H54 (cell line): ENCODE data around the gene CALY.
"Not testable (repeated sequence)": the region's sequence is repeated elsewhere in the genome, so short reads cannot be mapped to it uniquely, and the experiment has no call there.

ENCODE experiments used
- DNase-seq: peaks from one replicate; pipeline ENCODE4 v3.0.0; 2011; ENCODE audit warnings: low spot score, mixed read lengths; ENCODE audit not compliant: insufficient read length
- FAIRE-seq: peaks from 3 replicates; lab custom pipeline; 2011; peaks lifted over from hg19 to GRCh38; lab: Jason Lieb, UNC
- POLR2A ChIP-seq: IDR thresholded peaks from 2 replicates; pipeline ENCODE4 v1.6.1; 2011; ENCODE audit warnings: low read depth, mild to moderate bottlenecking, low read length

The CALY gene

DNA sequence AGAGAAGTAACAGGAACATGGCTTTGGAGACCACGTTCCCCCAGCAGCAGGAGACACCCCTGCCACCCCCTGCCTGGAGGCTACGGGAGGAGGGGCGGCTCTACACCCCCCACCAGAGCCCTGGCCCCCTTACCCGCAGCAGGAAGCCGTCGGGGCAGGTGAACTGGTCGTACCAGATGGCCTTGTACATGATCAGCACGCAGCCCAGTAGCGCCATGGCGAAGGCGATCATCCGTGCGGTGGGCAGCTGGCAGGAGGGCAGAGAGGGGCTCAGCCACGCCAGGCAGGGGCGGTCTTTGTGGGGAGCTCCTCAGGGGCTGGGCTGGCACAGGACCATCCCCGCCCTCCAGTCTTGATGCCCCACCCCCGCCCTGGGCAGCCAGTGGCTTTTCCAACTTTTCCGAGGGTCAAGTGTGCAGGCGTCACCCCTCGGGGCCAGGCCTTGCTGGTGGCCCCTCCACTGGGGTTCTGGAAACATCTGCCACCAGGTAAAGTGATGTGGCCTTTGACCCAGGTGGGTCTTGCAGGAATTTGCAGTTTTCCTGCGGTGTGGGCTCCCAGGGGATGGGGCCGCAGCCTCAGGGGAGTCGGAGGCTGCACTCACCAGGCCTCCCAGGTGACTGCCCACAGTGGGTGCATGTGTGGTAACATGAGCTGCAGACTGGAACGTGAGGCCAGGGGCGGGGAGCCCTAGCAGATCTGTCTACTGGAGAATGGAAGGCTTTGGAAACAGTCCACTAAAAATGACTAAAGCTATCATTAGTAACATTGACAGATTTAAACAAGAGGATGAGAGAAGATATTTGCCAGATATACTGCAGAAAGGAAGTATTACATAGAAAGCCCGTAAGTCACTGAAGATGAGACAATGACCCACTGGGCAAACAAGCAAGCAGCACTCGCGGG is 9.7 kb downstream of the CALY start:
- DNase-seq (peak; percentile 71), FAIRE-seq (no peak)
- TF ChIP-seq POLR2A, result no peak

GRCh38 chr10:133326223-133326551 is 10.5 kb downstream of the CALY start:
- DNase-seq, result no peak
- no peak for FAIRE-seq
- TF ChIP-seq POLR2A, result no peak

- TF ChIP-seq POLR2A, result no peak
- FAIRE-seq (no peak), DNase-seq (no peak)
Observed at GRCh38 chr10:133325440-133326222, 11.1 kb downstream of the CALY start.

DNA sequence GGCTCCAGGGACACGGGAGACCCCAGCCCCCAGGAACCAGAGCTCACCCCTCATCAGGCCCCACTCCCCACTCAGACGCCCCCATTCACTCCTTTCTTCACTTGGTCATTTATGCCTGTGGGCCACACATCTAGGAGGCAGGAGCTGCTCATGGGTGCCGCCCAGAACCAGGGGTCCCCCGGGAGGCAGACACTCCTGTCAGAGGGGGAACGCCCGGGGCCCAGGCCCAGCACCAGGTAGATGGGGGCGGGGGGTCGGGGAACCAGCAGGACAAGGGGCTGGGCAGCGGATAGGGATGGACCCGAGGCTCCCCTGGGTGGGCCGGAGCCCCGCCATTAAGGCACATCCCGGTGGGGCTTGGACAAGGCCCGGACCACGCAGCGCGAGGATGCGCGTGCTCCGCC is 11.8 kb downstream of the CALY start:
- no peak for FAIRE-seq
- no peak for TF ChIP-seq POLR2A
- no peak for DNase-seq

DNA sequence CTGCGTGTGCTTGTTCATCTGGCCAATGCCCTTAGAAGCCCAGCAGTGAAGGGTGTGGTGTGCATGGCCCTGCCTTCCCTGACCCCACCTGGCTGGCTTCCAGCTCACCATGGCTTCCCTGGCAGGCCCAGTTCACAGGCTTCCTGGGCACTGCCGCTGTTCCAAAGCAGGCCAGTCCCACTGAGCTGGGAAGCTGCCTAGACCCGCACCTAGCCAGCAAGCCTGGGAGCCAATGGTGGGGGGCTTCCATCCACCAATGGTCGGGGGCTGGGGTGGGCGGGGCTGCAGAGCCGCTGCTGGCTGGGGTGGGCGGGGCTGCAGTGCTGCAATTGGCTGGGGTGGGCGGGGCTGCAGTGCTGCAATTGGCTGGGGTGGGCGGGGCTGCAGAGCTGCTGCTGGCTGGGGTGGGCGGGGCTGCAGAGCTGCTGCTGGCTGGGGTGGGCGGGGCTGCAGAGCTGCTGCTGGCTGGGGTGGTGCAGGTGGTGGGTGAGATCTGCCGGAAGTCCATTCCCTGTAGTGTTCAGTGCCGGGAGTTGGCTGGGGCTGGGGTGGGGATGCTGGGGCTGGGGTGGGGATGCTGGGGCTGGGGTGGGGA is 12.4 kb downstream of the CALY start:
- no peak for TF ChIP-seq POLR2A
- peak; percentile 90 for DNase-seq
- FAIRE-seq, result no peak

DNA sequence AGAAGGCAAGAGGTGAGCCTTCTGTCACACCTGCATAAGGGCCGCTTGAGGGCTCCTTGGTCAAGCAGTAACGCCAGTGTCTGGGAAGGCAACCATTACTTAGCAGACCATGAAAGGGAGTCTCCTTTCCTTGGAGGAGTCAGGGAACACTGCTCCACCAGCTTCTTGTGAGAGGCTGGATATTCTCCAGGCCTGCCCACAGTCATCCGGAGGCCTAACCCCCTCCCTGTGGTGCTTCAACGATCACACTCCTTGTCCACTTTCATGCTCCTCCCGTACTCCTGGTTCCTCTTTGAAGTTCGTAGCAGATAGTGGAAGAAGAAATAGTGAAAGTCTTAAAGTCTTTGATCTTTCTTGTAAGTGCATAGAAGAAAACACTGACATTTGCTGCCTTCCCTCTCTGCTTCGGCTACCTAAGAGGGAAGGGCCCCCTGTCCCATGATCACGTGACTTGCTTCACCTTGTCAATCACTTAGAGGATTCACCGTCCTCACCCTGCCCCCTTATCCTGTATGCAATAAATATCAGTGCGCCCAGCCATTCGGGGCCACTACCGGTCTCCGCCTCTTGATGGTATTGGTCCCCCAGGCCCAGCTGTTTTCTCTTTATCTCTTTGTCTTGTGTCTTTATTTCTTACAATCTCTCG is 14.5 kb downstream of the CALY start:
- not testable (repeated sequence) for DNase-seq, FAIRE-seq

GRCh38 chr10:133320852-133321422 is 15.8 kb downstream of the CALY start:
- DNase-seq, FAIRE-seq: not testable (repeated sequence)

DNA sequence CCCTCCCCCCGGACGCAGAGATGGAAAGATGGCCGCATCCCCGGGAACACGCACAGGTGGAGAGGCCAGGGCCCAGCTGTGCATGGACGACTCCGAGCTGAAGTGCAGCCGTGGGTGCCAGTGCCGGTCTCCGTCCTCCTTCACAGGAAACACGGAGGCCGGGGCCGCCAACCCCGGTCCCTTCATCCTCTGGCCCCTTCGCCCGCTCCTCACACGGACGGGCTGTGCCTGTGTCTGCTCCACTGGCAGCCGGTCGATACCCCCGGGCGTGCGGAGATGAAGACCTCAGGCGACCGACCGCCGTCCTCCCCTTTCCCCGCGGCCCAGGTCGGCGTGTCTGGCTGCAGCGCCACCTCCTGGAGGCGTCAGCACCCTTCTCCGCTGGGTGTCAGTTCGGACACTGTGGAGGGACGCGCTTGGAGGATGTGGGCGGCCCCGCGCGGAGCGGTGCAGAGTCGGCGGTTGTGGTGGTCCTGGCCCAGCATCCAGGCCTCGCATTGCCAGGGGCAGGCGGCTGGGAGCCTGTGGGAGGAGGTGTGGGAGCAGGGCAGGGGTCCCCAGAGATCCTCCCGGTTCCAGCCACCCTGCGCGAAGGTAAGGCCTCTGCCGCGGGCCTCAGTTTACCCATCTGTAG is 18.1 kb downstream of the CALY start:
- DNase-seq (peak; percentile 52), FAIRE-seq (no peak)
- TF ChIP-seq POLR2A, result no peak

DNA sequence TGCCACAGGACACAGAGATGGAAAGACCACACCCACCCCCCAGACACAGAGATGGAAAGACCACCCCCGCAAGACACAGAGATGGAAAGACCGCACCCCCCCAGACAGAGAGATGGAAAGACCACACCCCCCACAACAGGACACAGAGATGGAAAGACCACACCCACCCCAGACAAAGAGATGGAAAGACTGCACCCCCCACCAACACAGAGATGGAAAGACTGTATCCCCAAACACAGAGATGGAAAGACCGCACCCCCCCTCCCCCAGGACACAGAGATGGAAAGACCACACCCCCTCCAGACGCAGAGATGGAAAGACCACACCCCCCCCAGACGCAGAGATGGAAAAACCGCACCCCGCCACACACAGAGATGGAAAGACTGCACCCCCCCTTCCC is 20.0 kb downstream of the CALY start:
- DNase-seq, result no peak
- no peak for FAIRE-seq
- no peak for TF ChIP-seq POLR2A

DNA sequence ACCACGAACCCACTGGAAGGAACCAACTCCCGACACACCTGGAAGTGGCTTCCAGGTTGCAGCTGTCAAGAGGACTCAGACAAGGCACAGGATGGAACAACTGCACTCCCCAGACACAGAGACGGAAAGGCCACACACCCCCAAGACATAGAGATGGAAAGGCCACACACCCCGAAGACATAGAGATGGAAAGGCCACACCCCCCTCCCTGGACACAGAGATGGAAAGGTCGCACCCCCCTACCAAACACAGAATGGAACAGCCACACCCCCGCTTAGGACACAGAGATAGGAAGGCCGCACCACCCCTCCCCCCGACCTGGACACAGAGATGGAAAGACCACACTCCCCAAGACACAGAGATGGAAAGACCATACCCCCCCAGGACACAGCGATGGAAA is 20.4 kb downstream of the CALY start:
- TF ChIP-seq POLR2A, result no peak
- no peak for DNase-seq
- FAIRE-seq, result no peak

- no peak for FAIRE-seq
- TF ChIP-seq POLR2A, result no peak
Observed at GRCh38 chr10:133315847-133316246, 20.8 kb downstream of the CALY start.

DNA sequence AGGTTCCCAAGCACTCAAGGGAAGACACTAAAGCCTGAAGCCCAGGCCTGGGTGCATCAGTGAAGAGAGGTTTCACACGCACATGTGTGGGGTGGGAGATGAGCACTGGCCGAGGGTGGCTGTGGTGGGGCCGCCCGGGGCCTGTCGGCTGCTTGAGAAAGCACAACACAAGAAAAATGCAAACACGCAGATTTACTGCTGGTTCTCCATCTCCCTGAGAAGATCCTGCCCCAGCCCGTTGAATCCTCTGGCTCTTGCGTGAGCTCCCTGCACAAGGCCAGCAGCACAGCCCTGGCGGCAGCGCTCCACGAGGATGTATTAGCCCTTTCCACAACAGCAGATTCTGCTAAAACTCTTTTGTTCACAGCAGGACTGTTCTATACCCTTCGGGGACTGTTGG is 21.8 kb downstream of the CALY start:
- DNase-seq (no peak), FAIRE-seq (no peak)
- TF ChIP-seq POLR2A, result no peak

More at GRCh38 chr10:133315847-133316246, 20.8 kb downstream of the CALY start:
- no peak for DNase-seq

DNA sequence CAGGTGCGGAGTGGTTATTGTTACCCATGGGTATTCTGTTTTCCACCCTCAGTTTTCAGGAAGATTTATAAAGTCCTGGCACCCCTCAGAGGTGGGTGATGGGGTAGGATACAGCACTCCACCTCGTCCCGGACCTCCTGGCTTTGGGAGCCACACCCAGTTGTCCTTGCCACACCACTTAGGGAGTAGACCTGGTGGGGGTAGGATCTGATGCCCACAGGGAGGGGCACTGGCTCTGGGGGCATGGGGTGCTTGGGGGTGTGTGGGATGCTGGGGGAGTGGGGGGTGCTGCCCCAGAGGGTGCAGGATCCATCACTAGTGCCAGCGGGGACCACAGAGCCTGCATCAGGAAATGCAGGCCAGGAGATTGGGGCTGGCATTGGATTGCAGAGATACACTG is 23.5 kb downstream of the CALY start:
- FAIRE-seq, result no peak
- DNase-seq, result no peak
- no peak for TF ChIP-seq POLR2A
